SU-DHL-6 (cell line): Measurements from ENCODE around the gene OR13C2.
"Not testable (repeated sequence)": the region's sequence is repeated elsewhere in the genome, so short reads cannot be mapped to it uniquely, and the experiment has no call there.

ENCODE experiments used
- H2AFZ ChIP-seq: fragments of 200-600 bp; sonication (generic); 2 replicates; pipeline ENCODE4 v1.6.1; 2014; ENCODE audit warnings: low read depth, mild to moderate bottlenecking, moderate library complexity, mixed read lengths, antibody characterized with exemption, low read length; ENCODE audit not compliant: severe bottlenecking
- H3F3A ChIP-seq: fragments of 200-600 bp; shearing (Covaris generic); 2 replicates; pipeline ENCODE4 v1.6.0; 2016; ENCODE audit warnings: antibody characterized with exemption, mild to moderate bottlenecking; ENCODE audit not compliant: insufficient read depth
- H3K27ac ChIP-seq: fragments of 200-600 bp; sonication (generic); 2 replicates; pipeline ENCODE4 v1.5.1; 2016; ENCODE audit warnings: low read depth, mild to moderate bottlenecking, low read length, moderate library complexity, mixed read lengths
- H3K27me3 ChIP-seq: fragments of 200-600 bp; sonication (generic), shearing (Covaris generic); 2 replicates; pipeline ENCODE4 v1.6.0; 2014; ENCODE audit warnings: mild to moderate bottlenecking, low read length
- H3K36me3 ChIP-seq: fragments of 200-600 bp; sonication (generic); 2 replicates; pipeline ENCODE4 v1.6.1; 2014; ENCODE audit warnings: mild to moderate bottlenecking, low read length, mixed read lengths
- H3K4me2 ChIP-seq: fragments of 300-600, 200-600 bp; shearing (Covaris generic), sonication (generic); 2 replicates; pipeline ENCODE4 v1.6.0; 2014; ENCODE audit warnings: low read length, low read depth, mild to moderate bottlenecking; ENCODE audit not compliant: poor library complexity, severe bottlenecking
- H3K4me3 ChIP-seq: fragments of 200-600 bp; sonication (generic); 2 replicates; pipeline ENCODE4 v1.5.1; 2014; ENCODE audit warnings: antibody characterized with exemption, low read length, mild to moderate bottlenecking, mixed read lengths; ENCODE audit not compliant: insufficient read depth, poor library complexity, severe bottlenecking
- H3K79me2 ChIP-seq: fragments of 200-600 bp; sonication (generic); 2 replicates; pipeline ENCODE4 v1.6.1; 2014; ENCODE audit warnings: mild to moderate bottlenecking, low read length, moderate library complexity; ENCODE audit not compliant: insufficient read depth
- H3K9ac ChIP-seq: fragments of 200-600 bp; sonication (generic); 2 replicates; pipeline ENCODE4 v1.7.0; 2014; ENCODE audit warnings: mild to moderate bottlenecking, low read length
- H3K9me2 ChIP-seq: fragments of 200-600 bp; sonication (generic); replicated peaks from 2 replicates; pipeline ENCODE4 v1.6.1; 2014; ENCODE audit warnings: low read length; ENCODE audit not compliant: insufficient read depth
- H3K9me3 ChIP-seq: fragments of 200-600 bp; sonication (generic); 2 replicates; pipeline ENCODE4 v1.6.1; 2014; ENCODE audit warnings: low read length, mixed read lengths; ENCODE audit not compliant: insufficient read depth
- H4K20me1 ChIP-seq: fragments of 200-600 bp; sonication (generic); 2 replicates; pipeline ENCODE4 v1.6.1; 2014; ENCODE audit warnings: low read depth, mild to moderate bottlenecking, antibody characterized with exemption, low read length, moderate library complexity, mixed read lengths
- EZH2phosphoT487 ChIP-seq: fragments of 200-600 bp; sonication (generic), shearing (Covaris generic); conservative IDR thresholded peaks from 2 replicates; pipeline ENCODE4 v1.6.1; 2018; ENCODE audit warnings: mild to moderate bottlenecking, antibody characterized with exemption, low read length, moderate library complexity, mixed read lengths
- TF ChIP-seq, protein P1 (sequence below): fragments of 200-600 bp; sonication (generic); IDR thresholded peaks from one replicate; pipeline ENCODE4 v1.5.1; 2017; ENCODE audit warnings: antibody characterized with exemption, mild to moderate bottlenecking, low read length, moderate library complexity; ENCODE audit not compliant: insufficient read depth, poor library complexity, severe bottlenecking

Gene OR13C2, protein sequence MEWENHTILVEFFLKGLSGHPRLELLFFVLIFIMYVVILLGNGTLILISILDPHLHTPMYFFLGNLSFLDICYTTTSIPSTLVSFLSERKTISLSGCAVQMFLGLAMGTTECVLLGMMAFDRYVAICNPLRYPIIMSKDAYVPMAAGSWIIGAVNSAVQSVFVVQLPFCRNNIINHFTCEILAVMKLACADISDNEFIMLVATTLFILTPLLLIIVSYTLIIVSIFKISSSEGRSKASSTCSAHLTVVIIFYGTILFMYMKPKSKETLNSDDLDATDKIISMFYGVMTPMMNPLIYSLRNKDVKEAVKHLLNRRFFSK

GRCh38 chr9:104605527-104605926 is at the start of gene OR13C2:
Gene OR13C2 (minus strand): TSS chr9:104605627. CDS start chr9:104605627, 0 bp downstream.
- not testable (repeated sequence) for H3K9me2 ChIP-seq, H3K9me3 ChIP-seq, H2AFZ ChIP-seq

GRCh38 chr9:104635456-104635855 is 30.0 kb upstream of the OR13C2 start:
- Histone ChIP-seq H2AFZ (no peak overlapping the region), H3K4me2 (no peak overlapping the region), H3K4me3 (no peak overlapping the region), H4K20me1 (no peaks in the 10 kb centered on the region), H3K27me3 (no peaks in the 10 kb centered on the region), H3K9me2 (no peaks in the 10 kb centered on the region), H3K36me3 (no peaks in the 10 kb centered on the region), H3K79me2 (no peaks in the 10 kb centered on the region), H3K9ac (no peak overlapping the region), H3K9me3 (no peaks in the 10 kb centered on the region), H3K27ac (no peak overlapping the region), H3F3A (no peaks in the 10 kb centered on the region)
- TF ChIP-seq EZH2phosphoT487: no peak
- TF ChIP-seq, protein P1, sequence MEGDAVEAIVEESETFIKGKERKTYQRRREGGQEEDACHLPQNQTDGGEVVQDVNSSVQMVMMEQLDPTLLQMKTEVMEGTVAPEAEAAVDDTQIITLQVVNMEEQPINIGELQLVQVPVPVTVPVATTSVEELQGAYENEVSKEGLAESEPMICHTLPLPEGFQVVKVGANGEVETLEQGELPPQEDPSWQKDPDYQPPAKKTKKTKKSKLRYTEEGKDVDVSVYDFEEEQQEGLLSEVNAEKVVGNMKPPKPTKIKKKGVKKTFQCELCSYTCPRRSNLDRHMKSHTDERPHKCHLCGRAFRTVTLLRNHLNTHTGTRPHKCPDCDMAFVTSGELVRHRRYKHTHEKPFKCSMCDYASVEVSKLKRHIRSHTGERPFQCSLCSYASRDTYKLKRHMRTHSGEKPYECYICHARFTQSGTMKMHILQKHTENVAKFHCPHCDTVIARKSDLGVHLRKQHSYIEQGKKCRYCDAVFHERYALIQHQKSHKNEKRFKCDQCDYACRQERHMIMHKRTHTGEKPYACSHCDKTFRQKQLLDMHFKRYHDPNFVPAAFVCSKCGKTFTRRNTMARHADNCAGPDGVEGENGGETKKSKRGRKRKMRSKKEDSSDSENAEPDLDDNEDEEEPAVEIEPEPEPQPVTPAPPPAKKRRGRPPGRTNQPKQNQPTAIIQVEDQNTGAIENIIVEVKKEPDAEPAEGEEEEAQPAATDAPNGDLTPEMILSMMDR: no peak

More at GRCh38 chr9:104605527-104605926, at the start of gene OR13C2:
- not testable (repeated sequence) for H3K4me2 ChIP-seq, H3K36me3 ChIP-seq, H3K79me2 ChIP-seq, H3K27ac ChIP-seq, H3K4me3 ChIP-seq, H4K20me1 ChIP-seq, H3F3A ChIP-seq, H3K27me3 ChIP-seq, H3K9ac ChIP-seq

GRCh38 chr9:104633976-104634520 is 28.6 kb upstream of the OR13C2 start:
- no peaks in the 10 kb centered on the region for H3K36me3 ChIP-seq
- no peaks in the 10 kb centered on the region for H3K79me2 ChIP-seq
- no peaks in the 10 kb centered on the region for H3K9me2 ChIP-seq
- no peak overlapping the region for H3K27ac ChIP-seq
- no peak overlapping the region for H2AFZ ChIP-seq
- H3F3A ChIP-seq: no peaks in the 10 kb centered on the region
- H3K4me3 ChIP-seq: no peak overlapping the region
- H3K27me3 ChIP-seq: no peaks in the 10 kb centered on the region
- no peak overlapping the region for H3K4me2 ChIP-seq
- no peaks in the 10 kb centered on the region for H3K9me3 ChIP-seq
- no peak overlapping the region for H3K9ac ChIP-seq
- H4K20me1 ChIP-seq: no peaks in the 10 kb centered on the region
- TF ChIP-seq EZH2phosphoT487: no peak

GRCh38 chr9:104625964-104626363 is 20.5 kb upstream of the OR13C2 start:
- H3K9me3 ChIP-seq, H3K27me3 ChIP-seq, H3K79me2 ChIP-seq, H3K9ac ChIP-seq, H3K9me2 ChIP-seq, H3K27ac ChIP-seq, H4K20me1 ChIP-seq, H2AFZ ChIP-seq, H3K4me3 ChIP-seq, H3K36me3 ChIP-seq, H3K4me2 ChIP-seq, H3F3A ChIP-seq: not testable (repeated sequence)

DNA sequence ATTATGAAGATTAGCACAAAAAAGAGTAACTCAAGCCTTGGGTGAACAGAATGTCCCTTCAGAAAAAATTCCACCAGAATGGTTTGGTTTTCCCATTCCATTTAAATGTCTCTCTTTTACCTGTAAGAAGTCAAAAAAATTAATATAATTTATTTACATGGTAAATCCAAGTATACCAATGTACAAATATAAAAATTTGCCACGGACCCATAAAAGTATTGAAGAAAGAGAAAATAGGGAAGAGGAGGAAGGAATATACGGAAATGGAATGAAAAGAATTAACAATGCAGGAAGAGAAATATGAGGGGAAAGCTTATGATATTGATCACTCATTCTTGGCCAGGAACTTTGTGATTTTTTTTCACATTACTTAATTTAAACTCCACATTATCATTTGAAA is 12.7 kb upstream of the OR13C2 start, which contains the start of gene OR13C9:
TSS of gene OR13C9 (minus strand) at position 101 of the 400 bp plus-strand sequence. CDS start at position 101, 0 bp downstream.
- Histone ChIP-seq H3K9me2 (no peaks in the 10 kb centered on the region), H3K4me3 (no peak within 1 kb of the TSS), H3K27ac (no peak within 1 kb of the TSS), H2AFZ (no peak within 1 kb of the TSS), H3F3A (no peaks in the 10 kb centered on the region), H3K9ac (no peak within 1 kb of the TSS), H3K27me3 (no peaks in the 10 kb centered on the region), H4K20me1 (no peaks in the 10 kb centered on the region), H3K9me3 (no peaks in the 10 kb centered on the region), H3K36me3 (no peaks in the 10 kb centered on the region), H3K79me2 (no peaks in the 10 kb centered on the region), H3K4me2 (no peak within 1 kb of the TSS)
- TF ChIP-seq, protein P1: no peak
- no peak for TF ChIP-seq EZH2phosphoT487
